ENCODE measurements around the gene VWA5B2.

The VWA5B2 gene

DNA sequence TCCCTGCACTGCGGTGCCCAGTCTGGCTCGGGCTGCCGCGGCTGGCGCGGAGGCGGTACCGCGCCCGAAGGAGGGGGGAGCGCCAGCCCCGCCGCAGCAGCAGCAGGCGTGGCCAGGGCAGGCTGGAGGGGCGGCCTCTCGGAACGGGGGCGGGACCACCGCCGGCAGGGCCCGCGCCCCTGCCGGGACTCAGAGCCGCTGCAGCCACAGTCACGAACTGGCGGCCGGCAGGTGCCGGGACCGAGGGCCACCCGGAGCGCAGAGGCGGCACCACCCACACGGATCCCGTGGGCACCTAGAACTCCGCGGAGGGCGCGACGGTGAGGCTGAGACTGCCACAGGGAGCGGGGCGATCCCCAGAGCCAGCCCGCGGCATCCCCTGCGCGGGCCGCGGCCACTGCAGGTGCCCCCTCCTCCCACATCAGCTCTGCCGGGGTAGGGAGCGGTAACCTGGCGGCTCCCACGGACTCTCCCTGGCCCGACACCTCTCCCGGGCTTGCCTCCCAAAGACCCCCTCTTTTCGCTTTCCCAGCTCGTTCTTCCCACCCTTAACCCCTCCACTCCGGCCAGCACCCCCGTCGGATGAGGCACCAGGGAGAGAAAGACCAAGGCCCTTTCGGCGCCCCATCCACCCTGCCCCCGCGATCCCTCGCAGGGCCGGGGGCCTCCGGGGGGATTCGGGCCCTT, at the start of gene VWA5B2:
VWA5B2 (plus strand) TSS at position 192 of the 687 bp plus-strand sequence. CDS start 944 bp downstream, outside the sequence.
- H3K9me3 Mint-ChIP-seq = no peaks in the 10 kb centered on the region
- H3K4me3 Mint-ChIP-seq = peak within 1 kb of the TSS; percentile 75
- DNase-seq (ENCODE audit: low spot score in 2 of 2) (peak; percentile 51 to 80), ATAC-seq (peak; percentile 92)
- H3K36me3 Mint-ChIP-seq = no peaks in the 10 kb centered on the region
- H3K27ac Mint-ChIP-seq = no peak within 1 kb of the TSS
- peaks cover 15% of the 10 kb centered on the region for H3K4me1 Mint-ChIP-seq

DNA sequence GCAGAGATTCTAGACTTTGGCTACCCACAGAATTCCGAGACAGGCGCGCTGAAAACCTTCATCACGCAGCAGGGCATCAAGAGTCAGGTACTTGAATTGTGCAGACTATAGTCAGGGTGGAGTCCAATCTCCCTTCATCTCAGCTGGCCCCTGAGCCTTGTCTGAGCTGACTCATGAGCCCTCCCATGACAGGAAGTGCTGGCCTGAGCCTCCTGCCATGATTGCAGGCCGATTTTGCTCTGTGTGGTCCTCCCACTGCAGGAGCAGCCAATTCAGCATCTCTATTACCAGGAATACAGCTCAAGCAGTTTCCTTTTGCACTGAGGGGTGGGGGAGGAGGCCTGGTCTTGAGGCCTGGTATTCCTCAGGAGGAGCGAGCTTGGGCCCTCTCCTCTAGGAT, 49.2 kb upstream of the VWA5B2 start:
- Mint-ChIP-seq H3K4me1 (peaks cover 36% of the 10 kb centered on the region), H3K27ac (no peak overlapping the region)
- no peak for ATAC-seq

DNA sequence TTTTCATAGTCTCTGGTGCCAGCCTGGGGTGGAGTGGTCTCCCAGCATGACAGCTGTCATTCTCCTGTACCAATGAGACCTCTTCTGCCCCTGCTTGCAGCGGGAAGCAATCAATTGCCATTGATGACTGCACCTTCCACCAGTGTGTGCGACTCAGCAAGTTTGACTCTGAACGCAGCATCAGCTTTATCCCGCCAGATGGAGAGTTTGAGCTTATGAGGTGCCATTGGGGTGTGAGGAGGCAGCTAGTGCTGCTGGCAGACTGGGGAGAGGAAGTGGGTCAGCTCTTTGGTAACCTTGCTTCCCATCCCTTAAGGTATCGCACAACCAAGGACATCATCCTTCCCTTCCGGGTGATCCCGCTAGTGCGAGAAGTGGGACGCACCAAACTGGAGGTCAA, 47.8 kb upstream of the VWA5B2 start:
- DNase-seq (ENCODE audit: low spot score in 2 of 2) (no peak), ATAC-seq (no peak)
- Mint-ChIP-seq H3K27ac (no peak overlapping the region), H3K36me3 (peaks cover 88% of the 10 kb centered on the region), H3K9me3 (no peaks in the 10 kb centered on the region), H3K4me3 (no peak overlapping the region), H3K4me1 (peaks cover 32% of the 10 kb centered on the region)

More for the DNA sequence above, 49.2 kb upstream of the VWA5B2 start:
- Mint-ChIP-seq H3K9me3 (no peaks in the 10 kb centered on the region), H3K4me3 (no peak overlapping the region), H3K36me3 (peaks cover 84% of the 10 kb centered on the region)
- no peak for DNase-seq (ENCODE audit: low spot score in 2 of 2)

DNA sequence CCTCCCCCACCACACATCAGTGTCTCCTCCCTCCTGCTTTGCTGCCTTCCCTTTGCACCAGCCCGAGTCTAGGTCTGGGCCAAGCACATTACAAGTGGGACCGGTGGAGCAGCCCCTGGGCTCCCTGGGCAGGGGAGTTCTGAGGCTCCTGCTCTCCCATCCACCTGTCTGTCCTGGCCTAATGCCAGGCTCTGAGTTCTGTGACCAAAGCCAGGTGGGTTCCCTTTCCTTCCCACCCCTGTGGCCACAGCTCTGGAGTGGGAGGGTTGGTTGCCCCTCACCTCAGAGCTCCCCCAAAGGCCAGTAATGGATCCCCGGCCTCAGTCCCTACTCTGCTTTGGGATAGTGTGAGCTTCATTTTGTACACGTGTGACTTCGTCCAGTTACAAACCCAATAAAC, 45.7 kb upstream of the VWA5B2 start:
- DNase-seq (ENCODE audit: low spot score in 2 of 2) (no peak), ATAC-seq (no peak)
- Mint-ChIP-seq H3K4me3 (no peak overlapping the region), H3K27ac (no peak overlapping the region), H3K4me1 (peaks cover 36% of the 10 kb centered on the region), H3K36me3 (peaks cover 94% of the 10 kb centered on the region), H3K9me3 (no peaks in the 10 kb centered on the region)

DNA sequence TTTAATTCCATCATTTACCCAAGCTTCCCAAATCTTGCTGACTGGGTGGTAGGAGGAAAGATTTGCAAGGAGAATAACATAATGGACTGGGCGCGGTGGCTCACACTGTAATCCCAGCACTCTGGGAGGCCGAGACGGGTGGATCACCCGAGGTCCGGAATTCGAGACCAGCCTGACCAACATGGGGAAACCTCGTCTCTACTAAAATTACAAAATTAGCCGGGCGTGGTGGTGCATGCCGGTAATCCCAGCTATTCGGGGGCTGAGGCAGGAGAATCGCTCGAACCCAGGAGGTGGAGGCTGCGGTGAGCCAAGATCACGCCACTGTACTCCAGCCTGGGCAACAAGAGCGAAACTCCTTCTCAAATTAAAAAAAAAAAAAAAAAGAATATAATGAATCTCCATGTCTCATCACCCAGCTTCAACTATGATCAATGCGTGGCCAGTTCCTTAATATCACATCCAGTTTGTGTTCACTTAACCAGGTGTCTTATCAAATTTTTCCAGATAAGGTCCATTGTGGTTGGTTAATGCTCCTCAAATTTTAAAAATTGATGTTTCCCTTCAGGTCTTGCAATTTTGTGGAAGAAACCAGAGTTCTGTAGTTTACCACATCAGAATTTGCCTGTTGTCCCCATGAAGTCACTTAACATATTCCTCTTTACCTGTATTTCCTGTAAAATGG, 44.7 kb upstream of the VWA5B2 start:
- Mint-ChIP-seq H3K4me1 (peaks cover 40% of the 10 kb centered on the region), H3K27ac (peak overlapping the region; percentile 97), H3K4me3 (peak overlapping the region; percentile 98), H3K9me3 (no peaks in the 10 kb centered on the region), H3K36me3 (peaks cover 94% of the 10 kb centered on the region)
- DNase-seq (ENCODE audit: low spot score in 2 of 2) (no peak), ATAC-seq (no peak)

DNA sequence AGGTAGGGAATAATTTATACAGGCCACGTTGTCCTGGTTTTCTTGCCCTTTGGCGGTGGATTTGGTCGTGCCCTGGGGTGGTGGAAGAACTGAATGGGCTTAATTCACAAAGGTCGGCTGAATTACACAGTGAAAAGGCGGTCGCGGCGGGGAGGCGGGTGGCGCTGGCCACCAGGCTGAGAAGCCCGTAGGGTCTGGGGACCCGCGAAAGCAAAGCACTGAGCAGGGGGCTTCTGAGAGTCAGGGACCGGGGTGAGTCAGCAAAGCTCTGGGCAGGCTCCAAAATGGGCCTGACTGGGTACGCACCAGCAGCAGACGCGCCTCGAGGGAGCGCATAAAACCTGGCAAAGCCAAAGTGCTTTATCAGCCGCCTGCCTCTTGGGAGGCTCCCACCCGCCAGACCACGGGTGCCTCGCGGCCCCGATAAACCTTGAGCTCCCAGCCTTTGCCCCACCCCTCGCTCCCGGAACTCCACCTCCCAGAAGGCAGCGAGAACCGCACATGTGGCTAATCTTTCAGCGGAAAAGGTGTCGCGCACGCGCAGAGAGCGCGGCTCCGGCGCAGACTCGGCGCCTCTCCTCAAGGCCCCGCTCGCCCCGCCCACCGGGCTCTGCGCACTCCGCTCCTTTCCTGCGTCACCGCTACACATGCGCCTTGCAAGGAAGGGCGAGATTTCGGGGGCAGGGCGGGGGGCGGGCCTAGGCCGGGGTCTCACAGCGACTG, 43.8 kb upstream of the VWA5B2 start:
- Mint-ChIP-seq H3K4me1 (peaks cover 47% of the 10 kb centered on the region), H3K36me3 (peaks cover 94% of the 10 kb centered on the region)
- DNase-seq (ENCODE audit: low spot score in 2 of 2) = peak; percentile 98 to 99

DNA sequence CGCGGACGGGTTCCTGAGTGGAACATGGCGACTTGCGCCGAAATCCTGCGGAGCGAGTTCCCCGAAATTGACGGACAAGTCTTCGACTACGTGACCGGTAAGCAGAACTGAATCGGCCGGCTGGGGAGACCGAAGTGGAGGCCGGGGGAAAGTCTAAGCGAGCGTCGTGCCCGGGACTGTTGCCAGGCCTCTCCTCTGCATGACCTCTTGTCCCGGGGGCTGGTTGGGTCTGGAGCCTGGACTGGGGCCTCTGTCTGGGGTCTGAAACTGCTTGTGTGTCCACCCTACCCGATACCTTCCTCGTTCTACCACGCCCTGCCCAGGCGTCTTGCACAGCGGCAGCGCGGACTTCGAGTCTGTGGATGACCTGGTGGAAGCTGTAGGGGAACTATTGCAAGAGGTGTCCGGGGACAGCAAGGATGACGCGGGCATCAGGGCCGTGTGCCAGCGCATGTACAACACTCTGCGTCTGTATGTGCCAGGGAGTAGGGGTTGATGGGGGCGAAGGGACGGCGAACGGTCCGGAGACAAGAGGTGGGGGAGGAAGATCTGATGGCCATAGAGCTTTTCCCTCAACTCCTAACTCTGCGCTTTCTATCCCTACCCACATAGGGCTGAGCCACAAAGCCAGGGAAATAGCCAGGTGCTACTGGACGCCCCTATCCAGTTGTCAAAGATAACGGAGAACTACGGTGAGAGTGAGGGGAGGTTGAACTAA, 43.0 kb upstream of the VWA5B2 start, which contains the start of gene ABCF3:
ABCF3 (plus strand) TSS at position 16 of the 718 bp plus-strand sequence; CDS start at position 25, 9 bp downstream.
- ATAC-seq = peak; percentile 52
- no peaks in the 10 kb centered on the region for H3K9me3 Mint-ChIP-seq
- H3K4me3 Mint-ChIP-seq = peak within 1 kb of the TSS; percentile 98
- H3K36me3 Mint-ChIP-seq = peaks cover 94% of the 10 kb centered on the region
- peak within 1 kb of the TSS; percentile 97 for H3K27ac Mint-ChIP-seq
- no peak for DNase-seq (ENCODE audit: low spot score in 2 of 2)
- H3K4me1 Mint-ChIP-seq = peaks cover 47% of the 10 kb centered on the region

More for the DNA sequence above, 43.8 kb upstream of the VWA5B2 start:
- Mint-ChIP-seq H3K9me3 (no peaks in the 10 kb centered on the region), H3K4me3 (peak overlapping the region; percentile 98), H3K27ac (peak overlapping the region; percentile 97)
- ATAC-seq = peak; percentile 93

DNA sequence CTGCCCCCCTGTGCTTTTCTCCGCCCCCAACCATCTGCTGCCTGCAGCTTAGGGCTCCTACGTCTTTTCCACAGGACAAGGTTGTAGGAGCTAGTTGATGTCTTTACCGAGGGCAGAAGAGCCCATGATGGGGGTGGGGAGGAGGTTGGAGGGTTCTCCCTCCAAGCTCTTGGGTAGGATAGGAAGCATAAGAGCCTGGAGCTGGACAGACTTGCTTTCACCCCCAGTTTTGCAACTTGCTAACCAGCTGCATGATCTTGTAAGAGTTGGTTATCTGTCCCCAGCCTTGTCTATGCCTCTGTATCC, 42.5 kb upstream of the VWA5B2 start:
- H3K4me1 Mint-ChIP-seq = peaks cover 47% of the 10 kb centered on the region
- H3K9me3 Mint-ChIP-seq = no peaks in the 10 kb centered on the region
- H3K27ac Mint-ChIP-seq = peak overlapping the region; percentile 97
- peaks cover 94% of the 10 kb centered on the region for H3K36me3 Mint-ChIP-seq
- peak overlapping the region; percentile 98 for H3K4me3 Mint-ChIP-seq
- DNase-seq (ENCODE audit: low spot score in 2 of 2) = no peak
- ATAC-seq = no peak

DNA sequence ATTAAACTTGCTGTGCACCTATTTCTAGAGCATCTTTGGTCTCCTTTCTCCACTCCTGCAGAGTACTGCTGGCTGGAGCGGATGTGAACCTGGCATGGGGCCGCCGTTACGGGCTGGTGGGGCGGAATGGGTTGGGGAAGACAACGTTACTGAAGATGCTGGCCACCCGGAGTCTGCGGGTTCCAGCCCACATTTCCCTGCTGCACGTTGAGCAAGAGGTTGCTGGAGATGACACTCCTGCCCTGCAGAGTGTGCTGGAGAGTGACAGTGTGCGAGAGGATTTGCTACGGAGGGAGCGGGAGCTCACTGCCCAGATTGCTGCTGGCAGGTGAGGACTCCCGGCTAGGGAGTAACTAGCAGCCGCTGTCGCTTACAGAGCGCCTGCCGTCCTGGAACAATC, 41.3 kb upstream of the VWA5B2 start:
- DNase-seq (ENCODE audit: low spot score in 2 of 2) = no peak
- H3K36me3 Mint-ChIP-seq = peaks cover 94% of the 10 kb centered on the region
- H3K9me3 Mint-ChIP-seq = no peaks in the 10 kb centered on the region
- peak overlapping the region; percentile 97 for H3K27ac Mint-ChIP-seq
- no peak overlapping the region for H3K4me3 Mint-ChIP-seq
- peaks cover 47% of the 10 kb centered on the region for H3K4me1 Mint-ChIP-seq
- ATAC-seq = no peak

DNA sequence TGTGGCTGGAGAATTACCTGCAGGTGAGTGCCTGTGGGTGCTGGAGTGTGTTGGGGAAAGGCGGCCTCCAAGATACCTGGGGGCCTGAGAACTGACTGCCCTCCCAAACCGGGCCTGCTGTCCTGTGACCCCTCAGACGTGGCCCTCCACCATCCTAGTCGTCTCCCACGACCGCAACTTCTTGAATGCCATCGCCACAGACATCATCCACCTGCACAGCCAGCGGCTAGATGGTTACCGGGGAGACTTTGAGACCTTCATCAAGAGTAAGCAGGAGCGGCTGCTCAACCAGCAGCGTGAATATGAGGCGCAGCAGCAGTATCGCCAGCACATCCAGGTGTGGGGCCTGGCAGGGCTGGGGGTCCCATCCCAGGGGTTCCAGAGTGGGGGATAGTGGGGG, 40.0 kb upstream of the VWA5B2 start:
- DNase-seq (ENCODE audit: low spot score in 2 of 2) = no peak
- Mint-ChIP-seq H3K4me1 (peaks cover 47% of the 10 kb centered on the region), H3K27ac (no peak overlapping the region), H3K4me3 (no peak overlapping the region), H3K9me3 (no peaks in the 10 kb centered on the region), H3K36me3 (peaks cover 94% of the 10 kb centered on the region)
- no peak for ATAC-seq

DNA sequence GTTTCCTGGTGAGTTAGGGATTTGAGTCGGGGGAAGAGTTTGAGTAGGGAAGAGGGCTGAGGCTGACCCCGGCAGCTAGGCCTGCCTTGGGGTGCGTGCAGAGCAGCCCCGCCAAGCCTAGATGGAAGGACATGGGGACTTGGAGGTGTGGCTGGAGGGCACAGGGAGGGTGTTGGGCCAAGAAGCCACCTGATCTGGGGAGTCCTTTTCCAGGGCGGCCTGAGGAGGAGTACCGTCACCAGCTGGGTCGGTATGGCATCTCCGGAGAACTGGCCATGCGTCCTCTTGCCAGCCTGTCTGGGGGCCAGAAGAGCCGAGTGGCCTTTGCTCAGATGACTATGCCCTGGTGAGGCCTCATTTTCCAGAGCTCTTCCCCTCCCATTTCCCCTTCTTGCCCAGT, 36.5 kb upstream of the VWA5B2 start:
- ATAC-seq (no peak), DNase-seq (ENCODE audit: low spot score in 2 of 2) (no peak)
- H3K9me3 Mint-ChIP-seq = no peaks in the 10 kb centered on the region
- peaks cover 21% of the 10 kb centered on the region for H3K4me1 Mint-ChIP-seq
- peak overlapping the region; percentile 65 for H3K27ac Mint-ChIP-seq
- H3K36me3 Mint-ChIP-seq = peaks cover 80% of the 10 kb centered on the region
- H3K4me3 Mint-ChIP-seq = no peak overlapping the region

DNA sequence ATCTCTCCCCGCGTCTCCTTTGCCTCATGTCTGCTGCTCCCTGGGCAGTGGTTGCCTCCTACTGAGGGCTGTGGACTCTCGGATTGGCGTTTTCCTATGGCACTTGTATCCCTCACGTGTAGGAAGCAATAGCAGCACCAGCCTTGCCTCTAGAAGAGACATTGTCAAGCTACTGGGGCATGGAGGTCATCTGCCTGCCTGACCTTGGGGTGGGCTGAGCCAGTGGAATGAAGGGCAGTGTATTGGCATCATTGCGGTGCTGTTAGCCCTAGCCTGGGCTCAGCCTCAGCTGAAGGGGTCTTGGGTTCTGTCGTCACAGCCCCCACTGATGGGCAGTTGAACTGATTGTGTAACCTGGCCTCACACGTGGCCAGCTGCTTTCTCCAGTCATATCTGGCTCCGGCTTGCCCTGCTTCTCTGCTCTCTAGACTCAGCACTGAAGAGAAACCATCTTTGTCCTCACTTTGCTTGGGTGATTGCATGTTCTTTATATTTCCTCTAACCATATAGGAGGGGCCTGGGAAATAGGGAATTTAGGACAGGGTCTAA, 35.3 kb upstream of the VWA5B2 start:
- H3K27ac Mint-ChIP-seq = no peak overlapping the region
- no peaks in the 10 kb centered on the region for H3K9me3 Mint-ChIP-seq
- DNase-seq (ENCODE audit: low spot score in 2 of 2) = no peak
- no peak overlapping the region for H3K4me3 Mint-ChIP-seq
- H3K4me1 Mint-ChIP-seq = peaks cover 10% of the 10 kb centered on the region
- ATAC-seq = no peak
- peaks cover 68% of the 10 kb centered on the region for H3K36me3 Mint-ChIP-seq

DNA sequence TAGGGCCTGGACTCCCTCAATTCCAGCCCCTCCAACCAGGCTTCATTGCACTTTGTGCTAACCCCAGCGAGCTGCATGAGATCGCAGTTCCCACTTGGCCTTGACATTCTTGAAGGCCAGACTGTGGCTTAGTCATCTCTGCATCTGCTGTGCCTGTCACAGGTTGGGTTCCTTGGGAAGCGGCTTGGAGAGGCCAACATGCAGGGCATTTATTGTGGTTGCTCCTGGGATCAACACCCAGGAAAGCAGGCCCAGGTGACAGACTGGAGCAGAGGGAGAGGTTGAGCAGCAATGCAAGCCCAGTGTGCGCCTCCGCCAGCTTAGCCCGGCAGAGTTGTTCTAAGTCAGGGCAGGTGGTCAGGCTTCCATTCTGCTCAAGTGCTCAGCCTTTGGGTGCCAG, 32.8 kb upstream of the VWA5B2 start:
- DNase-seq (ENCODE audit: low spot score in 2 of 2) (no peak), ATAC-seq (peak; percentile 29)
- H3K4me3 Mint-ChIP-seq = no peak overlapping the region
- no peaks in the 10 kb centered on the region for H3K9me3 Mint-ChIP-seq
- H3K36me3 Mint-ChIP-seq = peaks cover 44% of the 10 kb centered on the region
- no peak overlapping the region for H3K27ac Mint-ChIP-seq
- no peaks in the 10 kb centered on the region for H3K4me1 Mint-ChIP-seq

DNA sequence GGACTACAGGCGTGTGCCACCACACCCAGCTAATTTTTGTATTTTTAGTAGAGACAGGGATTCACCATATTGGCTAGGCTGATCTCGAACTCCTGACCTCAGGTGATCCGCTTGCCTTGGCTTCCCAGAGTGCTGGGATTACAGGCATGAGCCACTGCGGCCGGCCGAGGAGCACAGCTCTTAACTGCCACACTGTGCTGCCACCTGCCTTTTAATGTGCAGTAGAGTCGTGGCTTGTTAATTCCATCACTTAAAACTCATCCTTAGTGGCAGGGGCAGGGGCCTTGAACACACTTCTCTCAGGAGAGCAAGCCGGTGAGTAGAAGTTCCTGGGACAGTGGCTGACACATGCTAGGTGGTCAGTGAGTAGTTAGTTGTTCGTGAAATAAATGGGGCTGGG, 30.9 kb upstream of the VWA5B2 start:
- no peaks in the 10 kb centered on the region for H3K4me1 Mint-ChIP-seq
- peaks cover 24% of the 10 kb centered on the region for H3K36me3 Mint-ChIP-seq
- H3K27ac Mint-ChIP-seq = no peak overlapping the region
- no peaks in the 10 kb centered on the region for H3K9me3 Mint-ChIP-seq
- DNase-seq (ENCODE audit: low spot score in 2 of 2) = no peak
- ATAC-seq = no peak
- no peak overlapping the region for H3K4me3 Mint-ChIP-seq

DNA sequence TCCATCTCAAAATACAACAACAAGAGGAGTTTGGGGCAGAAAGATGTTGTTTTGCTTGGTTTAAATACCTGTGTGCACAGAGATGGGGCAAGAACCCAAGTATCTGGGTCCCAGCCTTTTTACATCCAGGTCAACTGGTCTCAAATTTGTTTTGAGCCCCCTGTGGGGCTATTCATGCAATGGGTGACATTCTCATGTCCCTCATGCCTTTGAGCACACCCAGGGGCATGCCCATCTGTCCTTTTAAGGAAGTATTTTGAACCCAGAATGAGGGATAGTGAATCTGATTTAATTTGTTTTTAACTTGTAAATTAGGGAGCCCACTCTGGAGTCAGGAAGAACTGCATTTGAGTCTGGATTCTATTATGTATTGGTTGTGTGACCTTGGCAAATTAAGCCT, 28.6 kb upstream of the VWA5B2 start:
- no peaks in the 10 kb centered on the region for H3K9me3 Mint-ChIP-seq
- ATAC-seq (no peak), DNase-seq (ENCODE audit: low spot score in 2 of 2) (no peak)
- no peak overlapping the region for H3K27ac Mint-ChIP-seq
- H3K4me3 Mint-ChIP-seq = no peak overlapping the region
- H3K36me3 Mint-ChIP-seq = peaks cover under 1% of the 10 kb centered on the region
- no peaks in the 10 kb centered on the region for H3K4me1 Mint-ChIP-seq
